Smooth muscle cell (in vitro differentiated cells): ENCODE data around the gene IQGAP2. TPM values are rescaled to one million over a fixed set of nuclear protein-coding genes. Genes with fewer than 3 reads are reported as not detected.
A peak's percentile ranks its signal among the peaks of the same experiment; 100 is the strongest.

Experiments used
- DNase-seq: peaks from one replicate; lab custom pipeline; 2025; ENCODE audit not compliant: unreplicated experiment; lab: John Stamatoyannopoulos, UW
- H2AFZ ChIP-seq: fragments of 200-600 bp; sonication (generic); 2 replicates; pipeline ENCODE4 v1.6.0; 2016; ENCODE audit warnings: antibody characterized with exemption, low read depth, mild to moderate bottlenecking
- H3F3A ChIP-seq: fragments of 200-600 bp; sonication (generic); 2 replicates; pipeline ENCODE4 v1.6.0; 2017; ENCODE audit warnings: antibody characterized with exemption, low read depth
- H3K27ac ChIP-seq: fragments of 200-600 bp; sonication (generic); 2 replicates; pipeline ENCODE4 v1.5.1; 2016; ENCODE audit warnings: low read depth, mild to moderate bottlenecking
- H3K27me3 ChIP-seq: fragments of 200-600 bp; sonication (generic); 2 replicates; pipeline ENCODE4 v1.6.1; 2016; ENCODE audit warnings: low read depth, mild to moderate bottlenecking
- H3K36me3 ChIP-seq: fragments of 200-600 bp; sonication (generic); 2 replicates; pipeline ENCODE4 v1.5.1; 2016; ENCODE audit warnings: low read depth
- H3K4me1 ChIP-seq: fragments of 200-600 bp; sonication (generic); 2 replicates; pipeline ENCODE4 v1.5.1; 2016; ENCODE audit warnings: low read depth
- H3K4me2 ChIP-seq: fragments of 200-600 bp; sonication (generic); 2 replicates; pipeline ENCODE4 v1.6.0; 2016; ENCODE audit warnings: mild to moderate bottlenecking
- H3K4me3 ChIP-seq: fragments of 200-600 bp; sonication (generic); 2 replicates; pipeline ENCODE4 v1.5.1; 2016; ENCODE audit warnings: mild to moderate bottlenecking
- H3K79me2 ChIP-seq: fragments of 200-600 bp; sonication (generic); 2 replicates; pipeline ENCODE4 v1.6.0; 2016; ENCODE audit warnings: low read depth, mild to moderate bottlenecking
- H3K9ac ChIP-seq: fragments of 200-600 bp; sonication (generic); 2 replicates; pipeline ENCODE4 v1.6.0; 2016; ENCODE audit warnings: low read depth
- H3K9me3 ChIP-seq: fragments of 200-600 bp; sonication (generic); replicated peaks from 2 replicates; pipeline ENCODE4 v1.5.1; 2016; ENCODE audit warnings: low read depth
- H4K20me1 ChIP-seq: fragments of 200-600 bp; sonication (generic); 2 replicates; pipeline ENCODE4 v1.6.0; 2016; ENCODE audit warnings: low read depth
- WGBS: methylation state at CpG from one replicate; pipeline ENCODE4 v1.1.7; 2016; ENCODE audit warnings: low lambda C conversion rate; 5-methylcytosine and 5-hydroxymethylcytosine counted together
- polyA plus RNA-seq: library from polyadenylated mRNA; unstranded; fragments of >200 nt; fragmentation: Nextera tagmentation; extraction: Ambion mirVana; gene quantifications from 2 replicates; pipeline ENCODE4 v1.2.1, GENCODE V29; 2016
- total RNA-seq: library from RNA; depleted of rRNA; stranded (reverse); fragments of >200 nt; gene quantifications from 2 replicates; pipeline ENCODE4 v1.2.3, GENCODE V29; 2014
- TF ChIP-seq, protein P1 (sequence below): fragments of 200-600 bp; sonication (generic); IDR thresholded peaks from 2 replicates; pipeline ENCODE4 v1.5.1; 2017; ENCODE audit warnings: borderline replicate concordance, mild to moderate bottlenecking, antibody characterized with exemption; ENCODE audit not compliant: insufficient read depth, poor library complexity, severe bottlenecking

The IQGAP2 gene
- total and polyA plus RNA-seq, 2 experiments from 2014 or later, result 7.3 to 16.6 TPM

DNA sequence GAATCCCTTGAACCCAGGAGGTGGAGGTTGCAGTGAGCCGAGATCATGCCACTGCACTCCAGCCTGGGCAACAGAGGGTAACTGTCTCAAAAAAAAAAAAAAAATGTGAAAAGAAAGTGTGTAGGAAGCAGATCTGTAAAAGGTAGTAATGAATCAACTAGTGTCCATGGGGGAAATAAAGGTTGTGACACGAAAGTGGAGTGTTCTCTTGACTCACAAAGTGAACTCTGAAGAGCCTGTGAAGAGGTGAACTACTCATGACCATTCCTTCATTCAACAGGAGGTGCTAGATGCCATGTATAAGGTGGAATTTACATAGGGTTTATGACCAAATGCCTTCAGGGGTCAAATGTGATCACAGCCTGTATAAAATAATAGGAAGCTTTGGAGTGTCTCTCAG lies 12.8 kb downstream of the IQGAP2 start:
- Histone ChIP-seq H3F3A (no peaks in the 10 kb centered on the region), H2AFZ (no peak overlapping the region), H3K9me3 (no peaks in the 10 kb centered on the region), H3K79me2 (no peaks in the 10 kb centered on the region), H3K9ac (no peak overlapping the region), H4K20me1 (no peaks in the 10 kb centered on the region), H3K36me3 (no peaks in the 10 kb centered on the region), H3K4me1 (no peaks in the 10 kb centered on the region), H3K27me3 (no peaks in the 10 kb centered on the region), H3K4me2 (no peak overlapping the region), H3K27ac (no peak overlapping the region), H3K4me3 (no peak overlapping the region)
- TF ChIP-seq, protein P1, sequence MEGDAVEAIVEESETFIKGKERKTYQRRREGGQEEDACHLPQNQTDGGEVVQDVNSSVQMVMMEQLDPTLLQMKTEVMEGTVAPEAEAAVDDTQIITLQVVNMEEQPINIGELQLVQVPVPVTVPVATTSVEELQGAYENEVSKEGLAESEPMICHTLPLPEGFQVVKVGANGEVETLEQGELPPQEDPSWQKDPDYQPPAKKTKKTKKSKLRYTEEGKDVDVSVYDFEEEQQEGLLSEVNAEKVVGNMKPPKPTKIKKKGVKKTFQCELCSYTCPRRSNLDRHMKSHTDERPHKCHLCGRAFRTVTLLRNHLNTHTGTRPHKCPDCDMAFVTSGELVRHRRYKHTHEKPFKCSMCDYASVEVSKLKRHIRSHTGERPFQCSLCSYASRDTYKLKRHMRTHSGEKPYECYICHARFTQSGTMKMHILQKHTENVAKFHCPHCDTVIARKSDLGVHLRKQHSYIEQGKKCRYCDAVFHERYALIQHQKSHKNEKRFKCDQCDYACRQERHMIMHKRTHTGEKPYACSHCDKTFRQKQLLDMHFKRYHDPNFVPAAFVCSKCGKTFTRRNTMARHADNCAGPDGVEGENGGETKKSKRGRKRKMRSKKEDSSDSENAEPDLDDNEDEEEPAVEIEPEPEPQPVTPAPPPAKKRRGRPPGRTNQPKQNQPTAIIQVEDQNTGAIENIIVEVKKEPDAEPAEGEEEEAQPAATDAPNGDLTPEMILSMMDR, result no peak
- WGBS, result 96% methylated on average over 2 of the region's 2 CpGs
- no peak for DNase-seq

DNA sequence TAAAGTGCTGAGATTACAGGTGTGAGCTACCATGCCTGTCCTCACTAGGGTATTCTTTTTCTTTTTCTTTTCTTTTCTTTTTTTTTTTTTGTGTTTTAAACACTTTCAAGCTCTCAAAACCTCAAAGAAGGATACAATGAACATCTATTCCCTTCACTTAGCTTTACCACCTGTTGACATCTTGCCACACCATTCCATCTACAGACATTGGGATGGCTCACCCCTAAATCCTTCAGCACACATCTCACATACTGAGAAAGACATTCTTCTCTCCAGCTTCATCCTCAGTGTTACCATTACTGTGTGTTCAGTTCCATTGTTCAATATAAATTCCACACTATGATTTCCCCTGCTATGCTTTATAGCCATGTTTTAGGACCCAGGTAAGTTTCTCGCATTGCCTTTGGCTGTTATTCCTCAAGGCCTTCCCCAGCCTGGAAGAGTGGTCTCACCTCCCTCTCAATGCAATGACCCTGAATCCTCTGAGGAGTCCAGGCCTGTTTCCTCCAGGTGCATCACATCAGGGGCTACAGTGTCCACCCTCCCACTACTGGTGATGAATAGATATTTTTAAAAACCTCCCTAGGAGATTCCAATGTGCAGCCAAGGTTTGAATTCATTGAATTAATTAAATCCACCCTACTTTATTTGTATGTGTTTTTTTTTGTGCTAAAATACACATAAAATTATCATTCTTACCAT lies 16.7 kb downstream of the IQGAP2 start:
- Histone ChIP-seq H3K27ac (no peak overlapping the region), H3F3A (peaks cover 9% of the 10 kb centered on the region), H3K4me3 (no peak overlapping the region), H2AFZ (no peak overlapping the region), H3K4me2 (no peak overlapping the region), H3K9ac (no peak overlapping the region), H3K9me3 (no peaks in the 10 kb centered on the region), H3K27me3 (no peaks in the 10 kb centered on the region), H3K79me2 (no peaks in the 10 kb centered on the region), H3K4me1 (no peaks in the 10 kb centered on the region), H4K20me1 (no peaks in the 10 kb centered on the region), H3K36me3 (no peaks in the 10 kb centered on the region)
- TF ChIP-seq, protein P1, result no peak
- 100% methylated on average over 1 of the region's 1 CpG for WGBS
- DNase-seq, result no peak

DNA sequence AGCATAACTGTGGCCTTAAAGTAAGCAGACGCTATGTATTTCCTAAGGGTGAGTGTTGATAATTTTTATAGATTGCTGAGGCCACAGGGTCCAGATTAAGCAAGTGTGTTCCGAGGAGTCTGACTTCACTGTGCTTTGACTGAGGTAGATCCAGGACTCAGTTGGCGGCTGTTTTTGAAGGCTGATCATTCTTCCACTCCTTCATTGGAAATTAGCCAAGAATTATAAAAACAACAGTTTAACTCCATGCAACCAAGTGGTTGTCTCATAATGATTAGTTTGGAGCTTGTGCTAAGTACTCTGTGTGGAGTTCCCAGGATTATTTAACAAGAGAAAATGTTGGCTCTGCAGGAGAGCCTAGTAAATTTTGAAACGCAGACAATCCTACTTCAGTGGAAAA lies 19.1 kb downstream of the IQGAP2 start:
- TF ChIP-seq, protein P1, result no peak
- Histone ChIP-seq H3K79me2 (no peaks in the 10 kb centered on the region), H3K4me1 (peaks cover 18% of the 10 kb centered on the region), H3K36me3 (no peaks in the 10 kb centered on the region), H2AFZ (peak overlapping the region; percentile 3), H3K27me3 (no peaks in the 10 kb centered on the region), H4K20me1 (no peaks in the 10 kb centered on the region), H3K9ac (no peak overlapping the region), H3K4me3 (no peak overlapping the region), H3K9me3 (no peaks in the 10 kb centered on the region), H3K4me2 (peak overlapping the region; percentile 23), H3F3A (peaks cover 10% of the 10 kb centered on the region), H3K27ac (no peak overlapping the region)
- WGBS, result 19% methylated on average over 4 of the region's 4 CpGs
- no peak for DNase-seq

DNA sequence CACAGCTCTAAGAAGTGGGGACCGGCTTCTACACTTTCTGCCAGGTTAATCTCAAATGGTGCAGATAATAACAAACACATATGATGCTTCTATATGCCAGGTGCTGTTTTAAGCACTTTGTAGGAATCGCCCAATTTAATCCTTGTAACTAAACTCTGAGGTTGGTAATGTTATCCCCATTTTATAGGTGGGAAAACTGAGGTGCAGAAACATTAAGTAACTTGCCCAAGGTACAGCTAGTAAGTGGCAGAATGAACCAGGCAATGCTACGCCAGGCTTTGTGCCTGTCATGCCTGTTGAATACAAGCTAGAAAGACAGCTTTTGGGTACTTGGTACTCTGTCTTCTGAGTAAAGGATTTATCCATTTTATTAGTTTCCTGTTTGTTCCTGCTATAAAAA lies 19.7 kb downstream of the IQGAP2 start:
- peaks cover 23% of the 10 kb centered on the region for H3K4me1 ChIP-seq
- peaks cover 10% of the 10 kb centered on the region for H3F3A ChIP-seq
- DNase-seq, result no peak
- no peaks in the 10 kb centered on the region for H3K9me3 ChIP-seq
- no peaks in the 10 kb centered on the region for H3K27me3 ChIP-seq
- TF ChIP-seq, protein P1, result no peak
- H3K4me2 ChIP-seq, result no peak overlapping the region
- no peak overlapping the region for H3K27ac ChIP-seq
- 86% methylated on average over 3 of the region's 3 CpGs for WGBS
- no peaks in the 10 kb centered on the region for H3K79me2 ChIP-seq
- H4K20me1 ChIP-seq, result no peaks in the 10 kb centered on the region
- H2AFZ ChIP-seq, result no peak overlapping the region
- no peak overlapping the region for H3K4me3 ChIP-seq
- H3K9ac ChIP-seq, result no peak overlapping the region
- H3K36me3 ChIP-seq, result no peaks in the 10 kb centered on the region
